Measurements from ENCODE around the gene ADORA2A. TPM values are rescaled to one million over a fixed set of nuclear protein-coding genes. Genes with fewer than 3 reads are reported as not detected.

Gene ADORA2A
- polyA plus RNA-seq, 1 experiment: 2.8 TPM

GRCh38 chr22:24433001-24433827, 5.8 kb downstream of the ADORA2A start:
- ChIA-PET CTCF (interaction anchor here (0.6 kb wide), 1 partner anchor 9 kb away, joined by 3 read pairs; no protein-coding TSS in a partner anchor), POLR2A (no interaction called here)
- H3K36me3 ChIP-seq (ENCODE audit: control insufficient read depth, insufficient read depth, low read length): no peaks in the 10 kb centered on the region
- no peak for TF ChIP-seq CTCF (IDR thresholded peaks at IDR 0.05; ENCODE audit: insufficient read depth, low read depth, low read length)
- H3K4me3 ChIP-seq (ENCODE audit: low read depth, low read length): no peak overlapping the region
- H3K27me3 ChIP-seq (ENCODE audit: control insufficient read depth, insufficient read depth, low read length): no peaks in the 10 kb centered on the region
- DNase-seq (ENCODE audit: low read depth): no peak

GRCh38 chr22:24433828-24434470, 6.5 kb downstream of the ADORA2A start:
- no peak for TF ChIP-seq CTCF (IDR thresholded peaks at IDR 0.05; ENCODE audit: insufficient read depth, low read depth, low read length)
- H3K4me3 ChIP-seq (ENCODE audit: low read depth, low read length): no peak overlapping the region
- ChIA-PET CTCF (interaction anchor here (0.6 to 5.4 kb wide), 3 partner anchors 9 to 33 kb away, joined by 3 to 44 read pairs (median 3); no protein-coding TSS in a partner anchor), POLR2A (no interaction called here)
- no peak for DNase-seq (ENCODE audit: low read depth)
- H3K36me3 ChIP-seq (ENCODE audit: control insufficient read depth, insufficient read depth, low read length): no peaks in the 10 kb centered on the region
- no peaks in the 10 kb centered on the region for H3K27me3 ChIP-seq (ENCODE audit: control insufficient read depth, insufficient read depth, low read length)

- Histone ChIP-seq H3K36me3 (ENCODE audit: control insufficient read depth, insufficient read depth, low read length) (no peaks in the 10 kb centered on the region), H3K27me3 (ENCODE audit: control insufficient read depth, insufficient read depth, low read length) (no peaks in the 10 kb centered on the region), H3K4me3 (ENCODE audit: low read depth, low read length) (no peak overlapping the region)
- TF ChIP-seq CTCF (IDR thresholded peaks at IDR 0.05; ENCODE audit: insufficient read depth, low read depth, low read length): no peak
- no peak for DNase-seq (ENCODE audit: low read depth)
- ChIA-PET CTCF (interaction anchor here (1.0 to 5.4 kb wide), 3 partner anchors 10 to 32 kb away, joined by 3 to 44 read pairs (median 5); no protein-coding TSS in a partner anchor), POLR2A (no interaction called here)
Measured at GRCh38 chr22:24434471-24435322, 7.3 kb downstream of the ADORA2A start.

GRCh38 chr22:24435323-24435645, 7.9 kb downstream of the ADORA2A start:
- H3K4me3 ChIP-seq (ENCODE audit: low read depth, low read length): no peak overlapping the region
- ChIA-PET POLR2A (no interaction called here), CTCF (interaction anchor here (1.0 to 5.4 kb wide), 3 partner anchors 11 to 32 kb away, joined by 3 to 44 read pairs (median 5); no protein-coding TSS in a partner anchor)
- no peaks in the 10 kb centered on the region for H3K36me3 ChIP-seq (ENCODE audit: control insufficient read depth, insufficient read depth, low read length)
- no peak for DNase-seq (ENCODE audit: low read depth)
- no peak for TF ChIP-seq CTCF (IDR thresholded peaks at IDR 0.05; ENCODE audit: insufficient read depth, low read depth, low read length)
- no peaks in the 10 kb centered on the region for H3K27me3 ChIP-seq (ENCODE audit: control insufficient read depth, insufficient read depth, low read length)

All from BJ (cell line).